ENCODE results near the gene PRR12.

DNA sequence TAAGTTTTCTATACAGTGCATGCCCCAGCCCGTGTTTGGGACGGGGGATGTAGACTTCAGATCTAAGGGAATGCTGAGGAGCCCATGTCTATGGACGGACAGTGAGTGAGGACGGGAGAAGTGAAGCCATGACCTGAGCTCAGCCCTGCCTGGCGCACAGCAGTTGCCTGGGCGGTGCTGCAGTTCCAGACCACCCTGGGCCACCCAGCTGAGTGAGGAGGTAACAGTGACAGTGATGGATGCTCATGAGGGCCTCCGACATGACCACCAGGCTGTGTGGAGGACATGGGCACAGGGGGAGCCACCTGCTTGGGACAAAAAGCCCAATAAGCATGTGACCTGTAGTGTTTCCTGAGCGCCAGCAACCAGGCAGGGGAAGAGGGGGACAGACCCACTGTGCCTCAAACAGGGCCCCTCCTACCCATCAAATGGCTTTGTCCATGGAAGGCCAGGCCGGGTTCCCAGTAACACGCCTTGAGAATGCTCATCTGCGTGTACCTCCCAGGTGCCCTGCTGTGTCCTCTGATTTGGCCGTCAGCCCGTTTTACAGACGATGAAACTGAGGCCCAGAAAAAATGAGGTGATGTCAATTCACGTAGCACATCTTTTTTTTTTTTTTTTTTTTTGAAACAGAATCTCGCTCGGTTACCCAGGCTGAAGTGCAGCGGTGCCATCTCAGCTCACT, 33.2 kb upstream of the PRR12 start:
- TF ChIP-seq, protein P1, sequence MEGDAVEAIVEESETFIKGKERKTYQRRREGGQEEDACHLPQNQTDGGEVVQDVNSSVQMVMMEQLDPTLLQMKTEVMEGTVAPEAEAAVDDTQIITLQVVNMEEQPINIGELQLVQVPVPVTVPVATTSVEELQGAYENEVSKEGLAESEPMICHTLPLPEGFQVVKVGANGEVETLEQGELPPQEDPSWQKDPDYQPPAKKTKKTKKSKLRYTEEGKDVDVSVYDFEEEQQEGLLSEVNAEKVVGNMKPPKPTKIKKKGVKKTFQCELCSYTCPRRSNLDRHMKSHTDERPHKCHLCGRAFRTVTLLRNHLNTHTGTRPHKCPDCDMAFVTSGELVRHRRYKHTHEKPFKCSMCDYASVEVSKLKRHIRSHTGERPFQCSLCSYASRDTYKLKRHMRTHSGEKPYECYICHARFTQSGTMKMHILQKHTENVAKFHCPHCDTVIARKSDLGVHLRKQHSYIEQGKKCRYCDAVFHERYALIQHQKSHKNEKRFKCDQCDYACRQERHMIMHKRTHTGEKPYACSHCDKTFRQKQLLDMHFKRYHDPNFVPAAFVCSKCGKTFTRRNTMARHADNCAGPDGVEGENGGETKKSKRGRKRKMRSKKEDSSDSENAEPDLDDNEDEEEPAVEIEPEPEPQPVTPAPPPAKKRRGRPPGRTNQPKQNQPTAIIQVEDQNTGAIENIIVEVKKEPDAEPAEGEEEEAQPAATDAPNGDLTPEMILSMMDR (IDR thresholded peaks at IDR 0.05; ENCODE audit: low read length): no peak
- no peak for TF ChIP-seq EZH2 (IDR thresholded peaks at IDR 0.05; ENCODE audit: borderline replicate concordance, low read length)
